ENCODE results near the gene DIDO1. TPM values are rescaled to one million over a fixed set of nuclear protein-coding genes. Genes with fewer than 3 reads are reported as not detected.

DIDO1 gene
- total and polyA plus RNA-seq, 2 of the 13 experiments (the other 11 are each of a cell fraction or from before 2014, with no cell fraction given), result 75.0 to 75.1 TPM

DNA sequence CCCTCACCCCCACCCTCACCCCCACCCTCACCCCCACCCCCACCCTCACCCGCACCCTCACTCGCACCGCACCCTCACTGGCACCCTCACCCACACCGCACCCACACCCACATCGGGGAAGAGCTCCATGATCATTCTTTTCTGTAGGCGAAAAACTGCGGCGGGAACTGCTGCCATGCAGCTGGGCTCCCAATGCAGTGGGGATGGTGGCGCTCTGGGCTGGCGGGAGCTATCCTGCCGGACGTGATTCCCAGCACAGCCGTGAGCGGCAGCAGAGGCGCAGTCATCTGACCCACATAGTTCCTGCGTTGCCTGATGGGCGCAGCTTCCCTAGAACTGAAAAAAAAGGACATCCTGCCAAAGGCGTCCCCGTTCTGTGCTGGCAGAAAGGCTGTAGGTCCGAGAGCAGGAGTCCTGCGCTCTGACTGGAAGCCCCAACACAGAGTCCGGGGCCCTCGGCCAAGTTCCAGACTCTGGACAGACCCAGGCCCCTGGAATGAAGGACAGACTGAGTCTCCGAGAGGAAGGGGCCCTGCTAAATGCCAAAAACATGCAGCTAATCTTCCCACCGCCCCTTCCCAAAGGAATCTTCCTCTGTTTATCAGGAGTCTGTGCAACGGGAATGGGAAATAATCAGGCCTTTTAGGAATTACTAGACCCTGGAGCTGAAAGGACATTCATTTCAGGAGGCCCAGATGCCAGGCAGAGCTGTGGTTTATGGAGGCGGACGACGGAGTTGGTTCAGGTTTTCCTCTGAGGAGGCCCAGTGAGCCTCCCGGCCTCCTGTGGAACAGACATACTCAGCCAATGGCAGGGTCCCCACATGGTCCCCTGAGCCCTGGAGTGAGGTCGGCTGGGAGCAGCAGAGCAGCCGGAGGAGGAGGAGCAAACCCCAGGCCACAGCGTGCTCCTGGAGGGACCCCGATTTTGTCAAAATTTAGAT lies 50.6 kb downstream of the DIDO1 start (continued):
- TF ChIP-seq MLLT10 (CRISPR knock-in tag; IDR thresholded peaks at IDR 0.05), result no peak
- TF ChIP-seq NCOR1 (IDR thresholded peaks at IDR 0.05; ENCODE audit: borderline replicate concordance, low read length), result no peak
- TF ChIP-seq ZNF224 (CRISPR knock-in tag; IDR thresholded peaks at IDR 0.05), result no peak
- peak; percentile 30; the same call in 1 of the 2 replicates for TF ChIP-seq REPIN1 (CRISPR knock-in tag; IDR thresholded peaks at IDR 0.05; ENCODE audit: borderline replicate concordance, low read depth)
- TF ChIP-seq RFX1 (IDR thresholded peaks at IDR 0.05), result no peak
- peak; percentile 40; the same call in 1 of the 2 replicates for TF ChIP-seq ZFY (CRISPR knock-in tag; IDR thresholded peaks at IDR 0.05)
- TF ChIP-seq KDM4B (CRISPR knock-in tag; IDR thresholded peaks at IDR 0.05), result no peak
- TF ChIP-seq, protein P1, sequence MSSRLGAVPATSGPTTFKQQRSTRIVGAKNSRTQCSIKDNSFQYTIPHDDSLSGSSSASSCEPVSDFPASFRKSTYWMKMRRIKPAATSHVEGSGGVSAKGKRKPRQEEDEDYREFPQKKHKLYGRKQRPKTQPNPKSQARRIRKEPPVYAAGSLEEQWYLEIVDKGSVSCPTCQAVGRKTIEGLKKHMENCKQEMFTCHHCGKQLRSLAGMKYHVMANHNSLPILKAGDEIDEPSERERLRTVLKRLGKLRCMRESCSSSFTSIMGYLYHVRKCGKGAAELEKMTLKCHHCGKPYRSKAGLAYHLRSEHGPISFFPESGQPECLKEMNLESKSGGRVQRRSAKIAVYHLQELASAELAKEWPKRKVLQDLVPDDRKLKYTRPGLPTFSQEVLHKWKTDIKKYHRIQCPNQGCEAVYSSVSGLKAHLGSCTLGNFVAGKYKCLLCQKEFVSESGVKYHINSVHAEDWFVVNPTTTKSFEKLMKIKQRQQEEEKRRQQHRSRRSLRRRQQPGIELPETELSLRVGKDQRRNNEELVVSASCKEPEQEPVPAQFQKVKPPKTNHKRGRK (CRISPR knock-in tag; IDR thresholded peaks at IDR 0.05), result no peak
- TF ChIP-seq ZNF3 (CRISPR knock-in tag; IDR thresholded peaks at IDR 0.05), result no peak
- no peak for TF ChIP-seq KLF16 (CRISPR knock-in tag; IDR thresholded peaks at IDR 0.05)
- TF ChIP-seq ZNF557 (CRISPR knock-in tag; IDR thresholded peaks at IDR 0.05), result no peak
- TF ChIP-seq, protein P2, sequence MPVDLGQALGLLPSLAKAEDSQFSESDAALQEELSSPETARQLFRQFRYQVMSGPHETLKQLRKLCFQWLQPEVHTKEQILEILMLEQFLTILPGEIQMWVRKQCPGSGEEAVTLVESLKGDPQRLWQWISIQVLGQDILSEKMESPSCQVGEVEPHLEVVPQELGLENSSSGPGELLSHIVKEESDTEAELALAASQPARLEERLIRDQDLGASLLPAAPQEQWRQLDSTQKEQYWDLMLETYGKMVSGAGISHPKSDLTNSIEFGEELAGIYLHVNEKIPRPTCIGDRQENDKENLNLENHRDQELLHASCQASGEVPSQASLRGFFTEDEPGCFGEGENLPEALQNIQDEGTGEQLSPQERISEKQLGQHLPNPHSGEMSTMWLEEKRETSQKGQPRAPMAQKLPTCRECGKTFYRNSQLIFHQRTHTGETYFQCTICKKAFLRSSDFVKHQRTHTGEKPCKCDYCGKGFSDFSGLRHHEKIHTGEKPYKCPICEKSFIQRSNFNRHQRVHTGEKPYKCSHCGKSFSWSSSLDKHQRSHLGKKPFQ (CRISPR knock-in tag; IDR thresholded peaks at IDR 0.05; ENCODE audit: insufficient replicate concordance), result peak; percentile 47
- TF ChIP-seq CENPX (CRISPR knock-in tag; IDR thresholded peaks at IDR 0.05), result no peak
- TF ChIP-seq, protein P3, sequence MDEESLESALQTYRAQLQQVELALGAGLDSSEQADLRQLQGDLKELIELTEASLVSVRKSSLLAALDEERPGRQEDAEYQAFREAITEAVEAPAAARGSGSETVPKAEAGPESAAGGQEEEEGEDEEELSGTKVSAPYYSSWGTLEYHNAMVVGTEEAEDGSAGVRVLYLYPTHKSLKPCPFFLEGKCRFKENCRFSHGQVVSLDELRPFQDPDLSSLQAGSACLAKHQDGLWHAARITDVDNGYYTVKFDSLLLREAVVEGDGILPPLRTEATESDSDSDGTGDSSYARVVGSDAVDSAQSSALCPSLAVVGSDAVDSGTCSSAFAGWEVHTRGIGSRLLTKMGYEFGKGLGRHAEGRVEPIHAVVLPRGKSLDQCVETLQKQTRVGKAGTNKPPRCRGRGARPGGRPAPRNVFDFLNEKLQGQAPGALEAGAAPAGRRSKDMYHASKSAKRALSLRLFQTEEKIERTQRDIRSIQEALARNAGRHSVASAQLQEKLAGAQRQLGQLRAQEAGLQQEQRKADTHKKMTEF (CRISPR knock-in tag; IDR thresholded peaks at IDR 0.05), result peak; percentile 74; the same call in 1 of the 2 replicates
- TF ChIP-seq SMAD3 (CRISPR knock-in tag; IDR thresholded peaks at IDR 0.05), result no peak
- TF ChIP-seq, protein P4, sequence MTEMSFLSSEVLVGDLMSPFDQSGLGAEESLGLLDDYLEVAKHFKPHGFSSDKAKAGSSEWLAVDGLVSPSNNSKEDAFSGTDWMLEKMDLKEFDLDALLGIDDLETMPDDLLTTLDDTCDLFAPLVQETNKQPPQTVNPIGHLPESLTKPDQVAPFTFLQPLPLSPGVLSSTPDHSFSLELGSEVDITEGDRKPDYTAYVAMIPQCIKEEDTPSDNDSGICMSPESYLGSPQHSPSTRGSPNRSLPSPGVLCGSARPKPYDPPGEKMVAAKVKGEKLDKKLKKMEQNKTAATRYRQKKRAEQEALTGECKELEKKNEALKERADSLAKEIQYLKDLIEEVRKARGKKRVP (CRISPR knock-in tag; IDR thresholded peaks at IDR 0.05), result no peak
- TF ChIP-seq ZC3H13 (CRISPR knock-in tag; IDR thresholded peaks at IDR 0.05), result peak; percentile 77; the same call in 1 of the 2 replicates
- no peak for TF ChIP-seq NR1H2 (CRISPR knock-in tag; IDR thresholded peaks at IDR 0.05; ENCODE audit: borderline replicate concordance, low read depth)
- no peak for TF ChIP-seq NFATC3 (CRISPR knock-in tag; IDR thresholded peaks at IDR 0.05)
- peak; percentile 32; the same call in 1 of the 2 replicates for TF ChIP-seq ZNF441 (CRISPR knock-in tag; IDR thresholded peaks at IDR 0.05; ENCODE audit: borderline replicate concordance)
- no peak for TF ChIP-seq ATM (IDR thresholded peaks at IDR 0.05; ENCODE audit: borderline replicate concordance)
- no peak for TF ChIP-seq ZNF567 (CRISPR knock-in tag; IDR thresholded peaks at IDR 0.05; ENCODE audit: borderline replicate concordance)
- TF ChIP-seq, protein P5, sequence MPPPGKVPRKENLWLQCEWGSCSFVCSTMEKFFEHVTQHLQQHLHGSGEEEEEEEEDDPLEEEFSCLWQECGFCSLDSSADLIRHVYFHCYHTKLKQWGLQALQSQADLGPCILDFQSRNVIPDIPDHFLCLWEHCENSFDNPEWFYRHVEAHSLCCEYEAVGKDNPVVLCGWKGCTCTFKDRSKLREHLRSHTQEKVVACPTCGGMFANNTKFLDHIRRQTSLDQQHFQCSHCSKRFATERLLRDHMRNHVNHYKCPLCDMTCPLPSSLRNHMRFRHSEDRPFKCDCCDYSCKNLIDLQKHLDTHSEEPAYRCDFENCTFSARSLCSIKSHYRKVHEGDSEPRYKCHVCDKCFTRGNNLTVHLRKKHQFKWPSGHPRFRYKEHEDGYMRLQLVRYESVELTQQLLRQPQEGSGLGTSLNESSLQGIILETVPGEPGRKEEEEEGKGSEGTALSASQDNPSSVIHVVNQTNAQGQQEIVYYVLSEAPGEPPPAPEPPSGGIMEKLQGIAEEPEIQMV (CRISPR knock-in tag; IDR thresholded peaks at IDR 0.05; ENCODE audit: low read depth), result peak; percentile 92

All from HepG2 (cell line).